Bronchial epithelial cell (primary cell): ENCODE data around the gene S100P. TPM values are rescaled to one million over a fixed set of nuclear protein-coding genes. Genes with fewer than 3 reads are reported as not detected.

Experiments
- DNase-seq: peaks from one replicate; pipeline ENCODE4 v3.0.0-alpha.2; 2010; ENCODE audit warnings: low read depth
- FAIRE-seq: peaks from 2 replicates; lab custom pipeline; 2011; peaks lifted over from hg19 to GRCh38; lab: Jason Lieb, UNC
- H3K27me3 ChIP-seq: 2 replicates; pipeline ENCODE4 v1.5.1; 2011; ENCODE audit warnings: low read length; ENCODE audit not compliant: control insufficient read depth, insufficient read depth
- H3K36me3 ChIP-seq: 2 replicates; pipeline ENCODE4 v1.5.1; 2011; ENCODE audit warnings: low read length; ENCODE audit not compliant: control insufficient read depth, insufficient read depth
- H3K4me3 ChIP-seq: 2 replicates; pipeline ENCODE4 v1.5.1; 2011; ENCODE audit warnings: mild to moderate bottlenecking, low read depth, low read length, control low read depth
- CTCF ChIP-seq: IDR thresholded peaks from 2 replicates; pipeline ENCODE4 v1.5.1; 2011; ENCODE audit warnings: mild to moderate bottlenecking, moderate library complexity, low read length, control low read depth, inconsistent platforms; ENCODE audit not compliant: insufficient read depth, severe bottlenecking
- total RNA-seq: library from RNA; depleted of rRNA; stranded (reverse); fragments of >200 nt; gene quantifications from 2 replicates; pipeline ENCODE4 v1.2.1, GENCODE V29; 2014

Gene S100P
- total RNA-seq, 1 donor from 2014 or later = 641 TPM

GRCh38 chr4:6709230-6710114 lies 15.8 kb downstream of the S100P start, which contains the start of gene MRFAP1L1:
Gene MRFAP1L1, minus strand, starts transcription at chr4:6709865. Its CDS starts 236 bp downstream, at chr4:6709629.
- Histone ChIP-seq H3K4me3 (peak within 1 kb of the TSS; percentile 69), H3K27me3 (no peaks in the 10 kb centered on the region), H3K36me3 (peaks cover 1% of the 10 kb centered on the region)
- FAIRE-seq (no peak), DNase-seq (peak; percentile 90)
- TF ChIP-seq CTCF = peak; percentile 7

- no peak for TF ChIP-seq CTCF
- Histone ChIP-seq H3K27me3 (no peaks in the 10 kb centered on the region), H3K4me3 (peak overlapping the region; percentile 69), H3K36me3 (peaks cover 1% of the 10 kb centered on the region)
- FAIRE-seq (no peak), DNase-seq (no peak)
Observed at GRCh38 chr4:6710282-6710681, 16.6 kb downstream of the S100P start.

GRCh38 chr4:6710996-6711395 lies 17.3 kb downstream of the S100P start:
- TF ChIP-seq CTCF = no peak

GRCh38 chr4:6714954-6715353 lies 21.3 kb downstream of the S100P start:
- no peak for FAIRE-seq
- no peak for DNase-seq
- no peak for TF ChIP-seq CTCF
- no peaks in the 10 kb centered on the region for H3K36me3 ChIP-seq
- no peaks in the 10 kb centered on the region for H3K27me3 ChIP-seq
- H3K4me3 ChIP-seq = no peak overlapping the region

More at GRCh38 chr4:6710996-6711395, 17.3 kb downstream of the S100P start:
- DNase-seq = no peak
- no peaks in the 10 kb centered on the region for H3K27me3 ChIP-seq
- H3K4me3 ChIP-seq = no peak overlapping the region
- peaks cover 1% of the 10 kb centered on the region for H3K36me3 ChIP-seq
- FAIRE-seq = no peak

GRCh38 chr4:6715704-6716017 lies 22.0 kb downstream of the S100P start:
- Histone ChIP-seq H3K36me3 (no peaks in the 10 kb centered on the region), H3K27me3 (no peaks in the 10 kb centered on the region), H3K4me3 (peak overlapping the region; percentile 96)
- FAIRE-seq (no peak), DNase-seq (peak; percentile 16)
- TF ChIP-seq CTCF = no peak
